GM21447 (cell line): ENCODE data around the gene CXXC5.

Experiments used
- ATAC-seq: cut with Tn5 transposase; IDR thresholded peaks from one replicate; pipeline ENCODE4 v1.9.1; 2021; ENCODE audit not compliant: unreplicated experiment

CXXC5 gene

GRCh38 chr5:139664086-139664693 is 16.0 kb downstream of the CXXC5 start:
- peak; percentile 45 for ATAC-seq

- no peak for ATAC-seq
Observed at GRCh38 chr5:139664727-139665351, 16.7 kb downstream of the CXXC5 start.

GRCh38 chr5:139665626-139666025 is 17.5 kb downstream of the CXXC5 start:
- ATAC-seq = no peak

GRCh38 chr5:139666551-139666950 is 18.4 kb downstream of the CXXC5 start:
- no peak for ATAC-seq

GRCh38 chr5:139667001-139667729 is 19.0 kb downstream of the CXXC5 start:
- no peak for ATAC-seq

- ATAC-seq = no peak
Observed at GRCh38 chr5:139667730-139668063, 19.5 kb downstream of the CXXC5 start.

GRCh38 chr5:139668064-139668880 is 20.1 kb downstream of the CXXC5 start:
- ATAC-seq = no peak

GRCh38 chr5:139668924-139669661 is 20.9 kb downstream of the CXXC5 start:
- ATAC-seq = no peak

GRCh38 chr5:139669662-139670368 is 21.7 kb downstream of the CXXC5 start:
- no peak for ATAC-seq

GRCh38 chr5:139670369-139671095 is 22.4 kb downstream of the CXXC5 start:
- ATAC-seq = peak; percentile 44

GRCh38 chr5:139671096-139671841 is 23.1 kb downstream of the CXXC5 start:
- ATAC-seq = no peak

- ATAC-seq = no peak
Observed at GRCh38 chr5:139675213-139675612, 27.1 kb downstream of the CXXC5 start.

GRCh38 chr5:139675825-139676224 is 27.7 kb downstream of the CXXC5 start:
- ATAC-seq = no peak

GRCh38 chr5:139676406-139676805 is 28.3 kb downstream of the CXXC5 start:
- ATAC-seq = no peak

GRCh38 chr5:139676951-139677735 is 29.0 kb downstream of the CXXC5 start:
- ATAC-seq = no peak

- no peak for ATAC-seq
Observed at GRCh38 chr5:139677736-139678613, 29.8 kb downstream of the CXXC5 start.
